H1 (cell line): Measurements from ENCODE around the gene RUVBL1. TPM values are rescaled to one million over a fixed set of nuclear protein-coding genes. Genes with fewer than 3 reads are reported as not detected.

Experiments used
- CTCF ChIA-PET: fragments of 300-600 bp; sonication (Branson Sonifier 250); formaldehyde crosslinking; loops from one replicate; lab custom pipeline; 2021; ENCODE audit not compliant: partially characterized antibody; lab: Charles Lee
- POLR2A ChIA-PET: fragments of 300-600 bp; sonication (Branson Sonifier 250); formaldehyde crosslinking; loops from one replicate; lab custom pipeline; 2021; ENCODE audit warnings: inconsistent platforms; ENCODE audit not compliant: partially characterized antibody; lab: Charles Lee
- DNase-seq, 2 experiments: peaks; one replicate each; pipeline versions ENCODE4 v3.0.0 to v3.0.0-alpha.2; 2010 to 2022; ENCODE audit warnings: low spot score in 2 of 2, low read depth in 1 of 2, mixed read lengths in 1 of 2
- FAIRE-seq: peaks from 2 replicates; lab custom pipeline; 2011; peaks lifted over from hg19 to GRCh38; lab: Jason Lieb, UNC
- H2AFZ ChIP-seq: 2 replicates; pipeline ENCODE4 v1.8.1; 2012; ENCODE audit warnings: low read length, inconsistent platforms
- H2AK5ac ChIP-seq: 2 replicates; pipeline ENCODE4 v1.6.1; 2013; ENCODE audit warnings: low read depth, low read length
- H2BK120ac ChIP-seq: replicated peaks from 2 replicates; pipeline ENCODE3; 2013; ENCODE audit warnings: low read depth, low read length, inconsistent platforms
- H2BK12ac ChIP-seq: 2 replicates; pipeline ENCODE4 v1.6.1; 2013; ENCODE audit warnings: low read depth, low read length
- H2BK15ac ChIP-seq: 2 replicates; pipeline ENCODE4 v1.6.1; 2013; ENCODE audit warnings: low read length
- H2BK20ac ChIP-seq: 2 replicates; pipeline ENCODE4 v1.6.1; 2013; ENCODE audit warnings: low read length
- H2BK5ac ChIP-seq: 2 replicates; pipeline ENCODE4 v1.6.1; 2013; ENCODE audit warnings: low read depth, low read length
- H3K14ac ChIP-seq: 2 replicates; pipeline ENCODE4 v1.6.1; 2013; ENCODE audit warnings: inconsistent platforms; ENCODE audit not compliant: insufficient read length
- H3K18ac ChIP-seq: 2 replicates; pipeline ENCODE4 v1.6.1; 2013; ENCODE audit warnings: low read length; ENCODE audit errors: extremely low read depth
- H3K23ac ChIP-seq: 2 replicates; pipeline ENCODE4 v1.6.1; 2013; ENCODE audit warnings: inconsistent platforms; ENCODE audit not compliant: insufficient read length
- H3K23me2 ChIP-seq: 2 replicates; pipeline ENCODE4 v1.6.1; 2013; ENCODE audit warnings: low read depth, low read length
- H3K27ac ChIP-seq: 2 replicates; pipeline ENCODE4 v1.6.1; 2011; ENCODE audit warnings: low read depth, low read length, inconsistent platforms
- H3K27me3 ChIP-seq, 4 experiments: replicated peaks in 1 of 4; 1 replicate in 1 of 4; 2 replicates in 3 of 4; pipeline versions ENCODE4 v1.6.1 to v1.8.1; 2011 to 2013; ENCODE audit warnings: low read length in 3 of 4, mild to moderate bottlenecking in 3 of 4, inconsistent platforms in 2 of 4, mixed read lengths in 2 of 4, moderate library complexity in 1 of 4; ENCODE audit not compliant: control insufficient read depth in 3 of 4, insufficient read depth in 3 of 4; ENCODE audit errors: extremely low read depth in 1 of 4
- H3K36me3 ChIP-seq, 4 experiments: 2 replicates each; pipeline versions ENCODE4 v1.6.1 to v1.8.1; 2011 to 2013; ENCODE audit warnings: mild to moderate bottlenecking in 4 of 4, low read length in 3 of 4, moderate library complexity in 2 of 4, control low read depth in 1 of 4, inconsistent platforms in 1 of 4; ENCODE audit not compliant: insufficient read depth in 4 of 4, control insufficient read depth in 2 of 4
- H3K4ac ChIP-seq: replicated peaks from 2 replicates; pipeline ENCODE3; 2013; ENCODE audit warnings: low read length, low read depth, mixed read lengths, inconsistent platforms; ENCODE audit not compliant: insufficient read length
- H3K4me1 ChIP-seq, 4 experiments: replicated peaks in 1 of 4; 1 replicate in 1 of 4; 2 replicates in 3 of 4; pipeline versions ENCODE4 v1.6.1 to v1.8.1; 2011 to 2013; ENCODE audit warnings: low read length in 3 of 4, inconsistent platforms in 2 of 4, mixed read lengths in 1 of 4; ENCODE audit not compliant: insufficient read depth in 4 of 4, control insufficient read depth in 3 of 4
- H3K4me2 ChIP-seq, 2 experiments: 2 replicates each; pipeline versions ENCODE4 v1.6.1 to v1.8.1; 2011 to 2013; ENCODE audit warnings: low read depth in 2 of 2, low read length in 2 of 2, control low read depth in 1 of 2, inconsistent platforms in 1 of 2, mild to moderate bottlenecking in 1 of 2; ENCODE audit not compliant: insufficient read depth in 1 of 2
- H3K4me3 ChIP-seq, 4 experiments: fragments of 200-600, 300-600 bp in 1 of 4; sonication (generic), shearing (Covaris generic), sonication (Bioruptor Twin) in 1 of 4; 2 replicates each; pipeline versions ENCODE4 v1.5.1 to v1.8.1; 2011 to 2016; ENCODE audit warnings: low read length in 4 of 4, low read depth in 3 of 4, control low read depth in 2 of 4, inconsistent platforms in 2 of 4, mild to moderate bottlenecking in 2 of 4, mixed read lengths in 1 of 4, moderate library complexity in 1 of 4; ENCODE audit not compliant: insufficient read depth in 2 of 4; ENCODE audit errors: extremely low read depth in 1 of 4
- H3K56ac ChIP-seq: replicated peaks from 2 replicates; pipeline ENCODE3; 2013; ENCODE audit warnings: low read depth, mild to moderate bottlenecking, mixed read lengths, low read length, inconsistent platforms; ENCODE audit not compliant: insufficient read length
- H3K79me1 ChIP-seq: 2 replicates; pipeline ENCODE4 v1.6.1; 2013; ENCODE audit warnings: low read depth, low read length, control low read depth
- H3K79me2 ChIP-seq, 2 experiments: 2 replicates each; pipeline versions ENCODE4 v1.6.1 to v1.8.1; 2012 to 2013; ENCODE audit warnings: low read length in 2 of 2, mild to moderate bottlenecking in 2 of 2, inconsistent platforms in 1 of 2; ENCODE audit not compliant: insufficient read depth in 2 of 2, control insufficient read depth in 1 of 2
- H3K9ac ChIP-seq, 4 experiments: replicated peaks in 1 of 4; 1 replicate in 1 of 4; 2 replicates in 3 of 4; pipeline versions ENCODE4 v1.6.1 to v1.8.1; 2011 to 2013; ENCODE audit warnings: low read depth in 3 of 4, low read length in 3 of 4, control low read depth in 2 of 4, mild to moderate bottlenecking in 2 of 4, moderate library complexity in 2 of 4, inconsistent platforms in 1 of 4; ENCODE audit errors: extremely low read depth in 1 of 4
- H3K9me3 ChIP-seq, 2 experiments: 2 replicates each; pipeline versions ENCODE4 v1.6.1 to v1.8.1; 2012 to 2013; ENCODE audit warnings: mild to moderate bottlenecking in 2 of 2, moderate library complexity in 2 of 2, control low read depth in 1 of 2, inconsistent platforms in 1 of 2, low read depth in 1 of 2, low read length in 1 of 2, mixed read lengths in 1 of 2; ENCODE audit not compliant: insufficient read depth in 2 of 2
- H4K20me1 ChIP-seq, 2 experiments: replicated peaks in 1 of 2; 2 replicates each; pipeline versions ENCODE3 to v1.8.1; 2011 to 2013; ENCODE audit warnings: inconsistent platforms in 2 of 2, low read length in 2 of 2, mild to moderate bottlenecking in 1 of 2; ENCODE audit not compliant: insufficient read depth in 2 of 2, control insufficient read depth in 1 of 2
- H4K5ac ChIP-seq: 2 replicates; pipeline ENCODE4 v1.6.1; 2013; ENCODE audit warnings: low read length, low read depth, mixed read lengths, inconsistent platforms; ENCODE audit not compliant: insufficient read length
- H4K8ac ChIP-seq: 2 replicates; pipeline ENCODE4 v1.8.0; 2013; ENCODE audit warnings: mild to moderate bottlenecking, moderate library complexity, low read length, inconsistent platforms; ENCODE audit not compliant: insufficient read depth; ENCODE audit errors: extremely low read depth
- H4K91ac ChIP-seq: replicated peaks from 2 replicates; pipeline ENCODE3; 2013; ENCODE audit warnings: low read length, mixed read lengths, inconsistent platforms; ENCODE audit not compliant: insufficient read length
- SAP30 ChIP-seq: fragments of 300-600 bp; sonication (generic); IDR thresholded peaks from 2 replicates; pipeline ENCODE4 v1.7.1; 2012; ENCODE audit warnings: low read length, moderate library complexity, mild to moderate bottlenecking, inconsistent platforms; ENCODE audit not compliant: insufficient read depth, insufficient replicate concordance
- WGBS, 2 experiments: shearing (Covaris generic) in 1 of 2; methylation state at CpG; one replicate each; pipeline versions ENCODE4 v1.1.6 to v1.1.7; 2013 to 2015; ENCODE audit warnings: low lambda C conversion rate in 2 of 2, mixed read lengths in 2 of 2, inconsistent platforms in 1 of 2, low coverage in 1 of 2, missing lambda C conversion rate in 1 of 2; ENCODE audit not compliant: insufficient replicate concordance in 2 of 2, insufficient coverage in 1 of 2, insufficient read length in 1 of 2; ENCODE audit errors: extremely low coverage in 1 of 2, missing lambda C conversion rate in 1 of 2; 5-methylcytosine and 5-hydroxymethylcytosine counted together
- polyA plus RNA-seq, 7 experiments: library from polyadenylated mRNA; depleted of rRNA in 3 of 7; stranded (reverse) in 5 of 7; unstranded in 2 of 7; fragments of >200 nt in 5 of 7; fragments of 200-250 nt in 2 of 7; gene quantifications; 1 replicate in 5 of 7; 2 replicates in 1 of 7; 4 replicates in 1 of 7; pipeline versions ENCODE4 v1.2.1 to v1.2.3, GENCODE V29; 2011 to 2013; ENCODE audit warnings: missing spikeins in 2 of 7, mixed read lengths in 2 of 7
- total RNA-seq: library from RNA; stranded (reverse); fragmentation: NEBNext Ultra II Directional; extraction: Animal tissue kit (Norgen Biotek cat#: 25700); gene quantifications from 2 replicates; pipeline ENCODE4 v1.2.1, GENCODE V29; 2021
- TF ChIP-seq, protein P1 (sequence below): IDR thresholded peaks from 2 replicates; pipeline ENCODE4 v1.6.1; 2011; ENCODE audit warnings: low read depth, mild to moderate bottlenecking, low read length; ENCODE audit not compliant: insufficient read depth

RUVBL1 gene
- total and polyA plus RNA-seq, 2 of the 8 experiments (the other 6 are each of a cell fraction or from before 2014, with no cell fraction given) = 112 to 135 TPM

DNA sequence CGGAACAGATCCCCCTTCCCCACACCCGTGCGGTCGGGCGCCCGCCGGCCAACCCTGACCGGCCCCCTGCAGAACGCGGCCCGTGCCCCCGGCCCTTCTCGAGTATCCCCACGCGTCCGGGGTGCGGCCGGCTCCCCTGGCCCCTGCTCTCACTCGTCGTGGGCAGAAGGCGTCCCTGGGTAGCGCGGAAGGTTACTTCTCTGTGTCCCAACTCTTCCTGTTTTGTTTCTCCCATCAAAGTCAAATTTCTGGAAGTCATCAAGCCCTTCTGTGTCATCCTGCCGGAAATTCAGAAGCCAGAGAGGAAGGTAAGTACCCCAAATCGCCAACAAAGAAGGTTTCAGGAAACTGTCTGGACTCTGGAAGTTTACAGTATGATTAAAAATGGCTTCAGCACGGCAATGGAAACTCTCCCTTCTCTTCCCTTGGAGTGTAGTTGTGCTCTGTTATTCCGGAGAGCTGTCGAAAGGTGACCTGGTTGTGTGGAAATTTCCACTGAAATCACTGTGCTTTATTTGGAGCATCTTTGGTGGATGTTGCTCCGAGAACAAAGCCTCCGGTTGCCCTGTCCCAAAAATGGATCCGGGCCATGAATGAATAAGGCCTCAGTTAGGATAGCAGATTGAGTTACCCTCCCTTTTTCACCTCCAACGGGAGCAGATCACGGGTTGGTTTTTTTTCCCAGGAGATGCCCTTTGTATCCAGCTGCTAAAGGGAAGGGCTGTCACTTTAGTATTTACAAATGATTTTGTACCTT lies 70.8 kb downstream of the RUVBL1 start:
- Histone ChIP-seq H2BK5ac (peak overlapping the region; percentile 61), H2BK15ac (no peak overlapping the region), H3K4me2 (peak overlapping the region; percentile 75 to 98), H3K36me3 (peaks cover 5 to 43% (median 24%) of the 10 kb centered on the region in 4 experiments), H3K4me3 (peak overlapping the region; percentile 82 to 92 (median 86)), H2BK120ac (no peak overlapping the region), H4K5ac (no peak overlapping the region), H4K91ac (peak overlapping the region; percentile 56), H2AFZ (no peak overlapping the region; the same call in 1 of the 2 replicates), H3K4me1 (peaks cover 0 to 7% (median 2%) of the 10 kb centered on the region in 4 experiments; a peak in 4 of 7 replicates), H3K79me1 (peaks cover 7% of the 10 kb centered on the region), H2BK20ac (no peak overlapping the region), H3K23ac (no peak overlapping the region), H3K27ac (0 out of 2 replicates have a peak overlapping the region, but pooled peaks have one; percentile 35), H3K9me3 (no peaks in the 10 kb centered on the region), H4K20me1 (peaks cover 0 to 9% of the 10 kb centered on the region in 2 experiments), H2AK5ac (no peak overlapping the region), H2BK12ac (no peak overlapping the region), H4K8ac (peak overlapping the region; percentile 82; the same call in 1 of the 2 replicates), H3K9ac (peak overlapping the region; percentile 80 to 89 (median 86)), H3K18ac (0 out of 2 replicates have a peak overlapping the region, but pooled peaks have one; percentile 6), H3K4ac (no peak overlapping the region), H3K79me2 (peaks cover 5 to 30% of the 10 kb centered on the region in 2 experiments; a peak in 3 of 4 replicates), H3K23me2 (peaks cover 12% of the 10 kb centered on the region), H3K56ac (peak overlapping the region; percentile 47), H3K14ac (no peak overlapping the region), H3K27me3 (no peaks in the 10 kb centered on the region)
- WGBS, 2 experiments = 13% methylated on average over 33 of the region's 33 CpGs; no CpG with 5 or more reads in 1 of the 2 experiments
- POLR2A ChIA-PET = interaction anchor here (0.6 to 2.5 kb wide), 7 partner anchors 11 to 52 kb away, joined by 3 to 10 read pairs (median 3); no protein-coding TSS in a partner anchor
- CTCF ChIA-PET = interaction anchor here (1.2 to 1.7 kb wide), 3 partner anchors 16 to 46 kb away, joined by 3 to 4 read pairs (median 3); no protein-coding TSS in a partner anchor
- no peak for DNase-seq
- FAIRE-seq = no peak
- TF ChIP-seq SAP30 = peak; percentile 41
- TF ChIP-seq, protein P1, sequence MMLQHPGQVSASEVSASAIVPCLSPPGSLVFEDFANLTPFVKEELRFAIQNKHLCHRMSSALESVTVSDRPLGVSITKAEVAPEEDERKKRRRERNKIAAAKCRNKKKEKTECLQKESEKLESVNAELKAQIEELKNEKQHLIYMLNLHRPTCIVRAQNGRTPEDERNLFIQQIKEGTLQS = no peak
